MCF 10A (cell line): ENCODE measurements around the gene BANP. TPM values are rescaled to one million over a fixed set of nuclear protein-coding genes. Genes with fewer than 3 reads are reported as not detected.
A peak's percentile ranks its signal among the peaks of the same experiment; 100 is the strongest.

Experiments
- BruUV-seq: library from RNA; stranded (reverse); fragments of 400-500 nt; replicated peaks from 2 replicates; lab custom pipeline; 2021; lab: Mats Ljungman, UMichigan
- CTCF ChIA-PET: fragments of 300-600 bp; sonication (Branson Sonifier 250); formaldehyde crosslinking; extraction: SDS; loops from one replicate; lab custom pipeline; 2021; ENCODE audit warnings: antibody characterized with exemption, inconsistent platforms; lab: Yijun Ruan, JAX
- POLR2A ChIA-PET: fragments of 300-600, 350-650 bp; sonication (Branson Sonifier 250); formaldehyde crosslinking; extraction: SDS; loops from one replicate; lab custom pipeline; 2020; ENCODE audit warnings: antibody characterized with exemption, inconsistent platforms; lab: Yijun Ruan, JAX
- DNase-seq: peaks from one replicate; pipeline ENCODE4 v3.0.0-alpha.2; 2018; ENCODE audit not compliant: unreplicated experiment
- H3K27ac Mint-ChIP-seq: one replicate; pipeline ENCODE4 v1.8.0; 2022; ENCODE audit warnings: mild to moderate bottlenecking, low read depth, mixed read lengths; ENCODE audit not compliant: unreplicated experiment
- H3K27me3 Mint-ChIP-seq: one replicate; pipeline ENCODE4 v1.8.0; 2022; ENCODE audit warnings: mixed read lengths; ENCODE audit not compliant: insufficient read depth, unreplicated experiment
- H3K36me3 Mint-ChIP-seq: one replicate; pipeline ENCODE4 v1.8.0; 2022; ENCODE audit warnings: mild to moderate bottlenecking, moderate library complexity, mixed read lengths; ENCODE audit not compliant: insufficient read depth, unreplicated experiment
- H3K4me1 Mint-ChIP-seq: one replicate; pipeline ENCODE4 v1.8.0; 2022; ENCODE audit warnings: mixed read lengths; ENCODE audit not compliant: insufficient read depth, unreplicated experiment
- H3K4me3 Mint-ChIP-seq: one replicate; pipeline ENCODE4 v1.8.0; 2022; ENCODE audit warnings: mild to moderate bottlenecking, moderate library complexity, mixed read lengths; ENCODE audit not compliant: unreplicated experiment
- H3K9me3 Mint-ChIP-seq: one replicate; pipeline ENCODE4 v1.8.0; 2022; ENCODE audit warnings: mixed read lengths; ENCODE audit not compliant: unreplicated experiment
- CTCF ChIP-seq: fragments of 200-600 bp; IDR thresholded peaks from one replicate; pipeline ENCODE4 v1.8.0; 2022; ENCODE audit warnings: antibody characterized with exemption, mild to moderate bottlenecking; ENCODE audit not compliant: unreplicated experiment
- intact Hi-C: fragments of 100-400 bp; cut with micrococcal nuclease; formaldehyde crosslinking; loops from 2 replicates; pipeline ENCODE4 v1.14.1; 2022
- total RNA-seq: library from RNA; stranded (reverse); gene quantifications from 2 replicates; pipeline ENCODE4 v1.2.3, GENCODE V29; 2022

The BANP gene
- total RNA-seq, 1 experiment from 2014 or later = 38.2 TPM

- peaks cover 22% of the 10 kb centered on the region for H3K36me3 Mint-ChIP-seq
- H3K27ac Mint-ChIP-seq = no peak overlapping the region
- BruUV-seq = no TSS peak
- no peak for DNase-seq
- H3K27me3 Mint-ChIP-seq = no peaks in the 10 kb centered on the region
- intact Hi-C loops = no loop called here
- H3K9me3 Mint-ChIP-seq = no peaks in the 10 kb centered on the region
- ChIA-PET CTCF (interaction anchor here (0.6 kb wide), 1 partner anchor 168 kb away, joined by 5 read pairs; no protein-coding TSS in a partner anchor), POLR2A (no interaction called here)
- H3K4me1 Mint-ChIP-seq = peaks cover 8% of the 10 kb centered on the region
- no peak overlapping the region for H3K4me3 Mint-ChIP-seq
- no peak for TF ChIP-seq CTCF
These were observed 3.1 kb upstream of the BANP start for GRCh38 chr16:87948119-87948545.

GRCh38 chr16:87948735-87949070, 2.5 kb upstream of the BANP start:
- ChIA-PET POLR2A (no interaction called here), CTCF (interaction anchor here (0.6 kb wide), 2 partner anchors 82 to 168 kb away, joined by 3 to 5 read pairs; no protein-coding TSS in a partner anchor)
- no peak overlapping the region for H3K27ac Mint-ChIP-seq
- BruUV-seq = no TSS peak
- no peaks in the 10 kb centered on the region for H3K9me3 Mint-ChIP-seq
- no peak overlapping the region for H3K4me3 Mint-ChIP-seq
- H3K4me1 Mint-ChIP-seq = peaks cover 13% of the 10 kb centered on the region
- intact Hi-C loops = no loop called here
- no peak for TF ChIP-seq CTCF
- DNase-seq = no peak
- peaks cover 24% of the 10 kb centered on the region for H3K36me3 Mint-ChIP-seq
- H3K27me3 Mint-ChIP-seq = no peaks in the 10 kb centered on the region

- no peak for TF ChIP-seq CTCF
- CTCF ChIA-PET = interaction anchor here (0.6 kb wide), 1 partner anchor 82 kb away, joined by 3 read pairs; no protein-coding TSS in a partner anchor
- no TSS peak for BruUV-seq
- H3K4me1 Mint-ChIP-seq = peaks cover 18% of the 10 kb centered on the region
- no peaks in the 10 kb centered on the region for H3K27me3 Mint-ChIP-seq
- H3K36me3 Mint-ChIP-seq = peaks cover 29% of the 10 kb centered on the region
- intact Hi-C loops = no loop called here
- POLR2A ChIA-PET = no interaction called here
- no peak for DNase-seq
- no peak overlapping the region for H3K27ac Mint-ChIP-seq
- H3K4me3 Mint-ChIP-seq = peak overlapping the region; percentile 7
- H3K9me3 Mint-ChIP-seq = no peaks in the 10 kb centered on the region
These were observed 2.0 kb upstream of the BANP start for GRCh38 chr16:87949071-87949744.

- intact Hi-C loops = no loop called here
- Mint-ChIP-seq H3K9me3 (no peaks in the 10 kb centered on the region), H3K4me1 (peaks cover 21% of the 10 kb centered on the region), H3K36me3 (peaks cover 34% of the 10 kb centered on the region), H3K27me3 (no peaks in the 10 kb centered on the region), H3K4me3 (peak overlapping the region; percentile 92), H3K27ac (peak overlapping the region; percentile 97)
- ChIA-PET CTCF (no interaction called here), POLR2A (interaction anchor here (0.6 to 2.9 kb wide), 12 partner anchors 12 to 905 kb away, joined by 3 to 14 read pairs (median 4); partner anchors contain the start of genes GALNS, KLHDC4, TRAPPC2L and ZC3H18)
- BruUV-seq = no TSS peak
- TF ChIP-seq CTCF = no peak
- DNase-seq = peak; percentile 9
These were observed 611 bp downstream of the BANP start for GRCh38 chr16:87951552-87952538.
